Effector CD8-positive, alpha-beta T cell (primary cell): ENCODE data around the gene ENPP6.

Source experiments
- DNase-seq: peaks from one replicate; lab custom pipeline; 2025; lab: John Stamatoyannopoulos, UW
- total RNA-seq, 4 experiments: gene quantifications; one replicate each; lab custom pipeline; 2026; lab: John Stamatoyannopoulos, UW

Gene ENPP6
- 0 to 0.18 (median 0) reads per million in 4 experiments for total RNA-seq

DNA sequence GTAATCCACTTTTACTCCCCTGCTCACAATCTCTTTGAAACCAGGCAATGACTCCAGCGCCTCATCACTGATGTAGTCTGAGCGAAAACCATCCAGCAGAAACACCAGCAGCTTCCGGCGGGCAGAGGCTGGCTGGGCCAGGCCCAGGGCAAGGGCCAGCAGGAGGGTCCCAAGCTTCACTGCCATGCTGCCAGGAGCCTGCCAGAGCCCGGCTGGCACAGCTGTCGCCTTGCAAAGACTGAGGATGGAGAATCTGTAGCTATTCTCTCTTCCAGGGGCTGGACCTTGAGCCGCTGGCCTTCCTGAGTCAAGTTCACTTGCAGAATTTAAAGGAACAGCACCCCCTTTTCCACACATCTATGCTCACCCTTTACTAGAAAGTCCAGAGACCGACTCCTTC is at the start of gene ENPP6:
Gene ENPP6, minus strand, starts transcription at position 240 of the 400 bp plus-strand sequence. Its CDS starts 54 bp downstream, at position 186.
- no peak for DNase-seq

DNA sequence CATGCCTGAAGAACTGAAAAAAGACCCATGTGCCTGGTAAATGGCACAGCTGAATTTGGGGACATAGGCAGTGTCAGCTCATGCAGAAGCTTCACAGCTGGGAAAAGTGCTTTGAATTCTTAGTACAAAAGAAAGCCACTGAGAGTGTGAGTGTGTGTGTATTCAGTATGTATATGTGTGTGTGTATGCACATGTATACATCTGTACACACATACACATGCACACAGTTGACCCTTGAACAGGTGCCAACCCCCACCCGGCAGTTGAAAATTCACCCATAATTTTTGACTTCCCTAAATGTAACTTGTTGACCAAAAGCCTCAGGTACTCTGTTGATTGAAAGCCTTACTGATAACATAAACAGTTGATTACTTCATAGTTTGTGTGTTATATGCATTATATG is 49.5 kb upstream of the ENPP6 start:
- DNase-seq: no peak

DNA sequence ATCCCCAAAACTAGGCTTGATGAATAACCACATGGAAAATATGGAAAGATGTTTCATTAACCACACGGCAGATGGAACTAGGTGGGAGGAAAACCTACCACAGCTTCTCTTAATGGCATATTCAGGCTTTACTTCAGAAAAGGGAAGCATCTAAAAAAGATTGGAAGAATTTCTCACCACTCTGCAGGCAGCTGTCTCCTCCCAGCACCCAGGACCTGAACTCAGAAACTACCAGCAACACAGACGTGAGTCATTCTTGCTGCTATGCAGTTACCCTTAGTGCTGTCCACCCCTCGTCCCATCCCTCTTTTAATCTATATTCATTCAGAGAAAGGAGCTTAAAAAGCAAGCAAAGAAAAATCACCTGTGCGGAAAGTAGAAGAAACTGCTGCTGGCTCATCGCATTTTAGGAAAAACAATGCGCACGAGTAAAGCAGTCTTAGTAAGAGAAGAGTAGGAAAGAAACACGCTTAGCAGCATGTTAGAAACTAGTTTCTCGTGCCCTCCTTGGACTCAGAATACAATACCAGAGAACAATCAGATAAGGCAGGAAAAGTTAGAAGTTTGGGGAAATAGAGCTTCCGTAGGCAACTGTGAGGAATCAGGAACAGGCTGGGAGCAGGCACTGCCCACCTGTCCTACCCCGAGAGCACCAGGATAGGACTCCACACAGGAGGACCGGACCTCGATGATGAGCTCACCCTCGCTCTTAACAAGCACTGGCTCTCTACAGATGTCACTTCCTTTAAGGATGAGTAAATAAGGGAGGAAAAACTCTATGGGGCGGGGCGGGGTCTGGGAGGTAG is 48.1 kb upstream of the ENPP6 start:
- DNase-seq: no peak

DNA sequence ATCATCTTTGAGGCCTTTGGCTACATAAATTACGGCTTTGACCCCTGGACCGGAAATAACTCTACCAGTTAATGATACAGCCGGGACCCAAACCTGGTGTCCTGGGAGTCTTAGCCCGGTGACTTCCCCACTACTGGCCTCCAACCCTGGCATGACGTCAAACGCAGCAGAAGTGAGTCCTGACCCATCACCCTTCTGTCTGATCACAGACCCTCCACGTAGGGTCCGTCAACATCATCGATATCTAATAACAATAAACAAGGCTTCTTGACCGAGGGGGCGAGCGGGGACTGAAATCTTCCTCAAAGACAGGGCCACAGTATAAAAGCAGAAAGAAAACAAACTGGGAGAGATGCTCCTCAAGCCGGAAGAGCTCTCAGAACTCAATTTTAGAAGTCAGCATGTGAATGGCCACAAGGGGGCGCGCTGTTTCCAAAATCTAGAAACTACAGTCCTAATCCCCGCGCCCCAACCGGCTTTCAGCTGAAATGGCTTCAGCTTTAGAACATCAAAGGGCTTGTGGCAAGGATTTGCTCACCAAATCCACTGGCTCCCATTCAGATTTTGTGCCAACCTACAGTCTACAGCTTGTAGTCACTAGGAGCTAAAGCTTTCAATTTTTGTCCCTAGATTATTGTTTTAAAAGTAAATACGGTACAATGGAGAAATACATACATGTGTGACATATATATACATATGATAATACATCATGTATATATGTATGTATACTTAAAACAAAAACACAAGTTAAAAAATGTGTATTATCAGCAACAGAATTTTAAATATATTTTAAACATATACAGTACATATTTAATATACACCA is 46.4 kb upstream of the ENPP6 start:
- DNase-seq: peak; percentile 90

- no peak for DNase-seq
Measured at GRCh38 chr4:184263461-184263860, 45.8 kb upstream of the ENPP6 start.

GRCh38 chr4:184262901-184263300 is 45.2 kb upstream of the ENPP6 start:
- no peak for DNase-seq

DNA sequence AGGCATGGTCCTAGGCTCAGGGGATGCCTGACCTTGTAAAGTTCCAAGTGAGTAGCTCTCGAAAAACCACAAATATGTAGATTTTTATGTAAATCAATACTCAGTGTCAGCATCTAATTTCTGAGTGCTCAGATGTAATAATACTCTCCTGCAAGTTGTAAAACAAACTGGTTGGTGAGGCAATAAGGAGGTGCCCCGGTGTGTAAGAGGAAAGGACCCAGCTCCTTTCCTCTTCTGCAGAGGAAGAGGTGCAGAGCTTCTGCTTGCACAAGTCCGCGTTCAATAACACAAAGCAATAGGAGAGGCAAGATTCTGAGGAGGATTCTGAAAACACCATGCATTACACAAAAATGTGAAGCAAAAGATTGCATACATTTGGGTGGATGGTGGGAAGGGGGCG is 43.6 kb upstream of the ENPP6 start:
- no peak for DNase-seq

- DNase-seq: no peak
Measured at GRCh38 chr4:184259866-184260265, 42.2 kb upstream of the ENPP6 start.

DNA sequence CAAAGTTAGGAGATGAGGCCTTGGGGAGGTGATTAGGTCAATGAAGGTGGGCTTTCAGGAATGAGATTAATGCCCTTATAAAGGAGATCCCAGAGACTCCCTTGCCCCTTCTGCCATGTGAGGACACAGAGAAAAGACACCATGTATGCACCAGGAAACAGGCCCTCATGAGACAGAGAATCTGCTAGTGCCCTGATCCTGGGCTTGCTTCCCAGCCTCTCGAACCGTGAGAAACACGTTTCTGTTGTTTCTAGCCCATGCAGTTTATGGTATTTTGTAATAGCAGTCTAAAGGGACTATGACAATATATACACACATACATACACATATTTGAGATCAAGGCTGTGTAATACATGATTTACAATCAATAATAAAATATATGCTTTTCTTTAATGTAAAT is 41.4 kb upstream of the ENPP6 start:
- no peak for DNase-seq

DNA sequence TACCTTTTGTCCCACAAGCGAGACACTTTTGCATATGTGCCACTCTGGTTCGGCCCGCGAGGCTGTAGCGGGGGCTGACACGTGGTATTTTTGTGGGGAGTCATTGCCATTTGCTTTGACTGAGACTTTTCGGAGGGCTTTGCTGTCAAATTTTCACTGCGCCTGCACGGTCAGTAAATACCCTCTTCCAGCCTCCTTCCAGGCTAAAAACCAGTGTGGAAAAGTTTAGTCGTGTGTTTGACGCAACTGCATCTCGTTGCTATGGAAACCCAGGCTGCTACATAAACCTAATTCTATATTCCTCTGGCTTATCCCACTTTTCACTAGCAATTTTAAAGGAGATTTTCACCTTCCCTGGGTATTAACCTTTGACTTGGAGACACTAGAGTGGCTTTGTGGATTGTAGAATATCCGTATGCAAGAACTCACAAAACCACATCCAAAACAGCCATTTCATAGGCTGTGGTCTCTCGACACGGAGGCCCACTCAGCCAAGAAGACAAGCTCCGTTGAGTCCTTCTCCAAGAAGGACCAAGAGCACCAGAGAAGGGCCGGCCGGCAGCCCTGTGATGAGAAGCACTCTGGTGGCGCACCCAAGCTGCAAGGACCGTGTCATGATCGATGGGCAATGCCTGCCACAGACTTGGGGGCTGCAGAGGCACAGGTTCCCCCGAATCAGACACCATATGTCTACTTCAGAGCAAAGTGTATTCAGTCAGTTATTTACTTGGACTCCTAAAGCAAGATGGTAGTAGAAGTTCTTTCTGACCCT is 38.4 kb upstream of the ENPP6 start:
- no peak for DNase-seq

DNA sequence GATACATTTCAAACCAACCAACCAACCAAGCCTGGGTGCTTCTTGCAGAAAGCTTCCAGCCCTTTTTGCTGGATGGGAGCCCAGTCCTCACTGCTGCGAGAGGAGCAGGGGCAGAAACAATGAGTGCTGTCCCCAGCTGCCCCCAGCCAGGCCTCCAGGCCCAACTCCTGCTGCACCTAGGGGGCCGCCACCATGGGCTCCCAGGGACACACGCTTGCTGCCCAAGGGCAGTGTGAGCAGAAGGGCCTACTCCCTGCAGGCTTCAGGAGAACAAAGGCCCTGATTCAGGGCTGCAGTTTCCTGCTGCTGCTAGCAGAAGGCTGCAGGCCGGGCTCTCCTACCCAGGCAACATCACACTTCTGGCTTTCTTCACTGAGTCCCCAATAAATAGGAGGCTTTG is 37.7 kb upstream of the ENPP6 start:
- DNase-seq: no peak

GRCh38 chr4:184253072-184253420 is 35.4 kb upstream of the ENPP6 start:
- DNase-seq: no peak

- DNase-seq: no peak
Measured at GRCh38 chr4:184252136-184253071, 34.7 kb upstream of the ENPP6 start.

- DNase-seq: no peak
Measured at GRCh38 chr4:184251670-184251980, 34.0 kb upstream of the ENPP6 start.

- no peak for DNase-seq
Measured at GRCh38 chr4:184250795-184251669, 33.4 kb upstream of the ENPP6 start.

- no peak for DNase-seq
Measured at GRCh38 chr4:184248216-184248615, 30.5 kb upstream of the ENPP6 start.

DNA sequence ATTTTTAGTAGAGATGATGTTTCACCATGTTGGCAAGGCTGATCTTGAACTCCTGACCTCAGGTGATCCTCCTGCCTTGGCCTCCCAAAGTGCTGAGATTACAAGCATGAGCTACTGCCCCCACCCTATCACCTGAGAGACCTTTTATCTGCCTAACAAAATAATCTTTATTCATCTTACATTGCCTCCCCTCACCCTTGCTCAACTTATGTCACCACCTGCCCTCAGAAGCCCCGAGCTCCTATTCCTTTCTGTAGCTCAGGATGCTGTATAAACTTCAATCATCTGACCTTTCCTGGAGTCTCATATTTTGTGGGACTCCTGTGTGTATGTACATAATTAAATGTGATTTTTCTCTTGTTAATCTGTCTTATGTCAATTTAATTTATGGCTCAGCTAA is 29.7 kb upstream of the ENPP6 start:
- no peak for DNase-seq

DNA sequence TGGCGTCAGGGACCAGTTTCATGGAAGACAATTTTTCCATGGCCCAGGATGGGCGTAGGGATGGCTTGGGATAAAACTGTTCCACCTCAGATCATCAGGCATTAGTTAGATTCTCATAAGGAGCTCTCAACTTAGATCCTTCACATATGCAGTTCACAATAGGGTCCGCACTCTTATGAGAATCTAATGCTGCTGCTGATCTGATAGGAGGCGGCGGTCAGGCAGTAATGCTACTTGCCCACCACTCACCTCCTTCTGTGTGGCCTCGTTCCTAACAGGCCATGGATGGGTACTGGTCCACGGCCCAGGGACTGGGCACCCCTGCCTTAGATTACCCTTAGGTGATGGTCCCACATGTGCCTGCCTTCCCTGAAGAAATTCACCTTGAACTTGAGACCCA is 28.8 kb upstream of the ENPP6 start:
- DNase-seq: no peak

DNA sequence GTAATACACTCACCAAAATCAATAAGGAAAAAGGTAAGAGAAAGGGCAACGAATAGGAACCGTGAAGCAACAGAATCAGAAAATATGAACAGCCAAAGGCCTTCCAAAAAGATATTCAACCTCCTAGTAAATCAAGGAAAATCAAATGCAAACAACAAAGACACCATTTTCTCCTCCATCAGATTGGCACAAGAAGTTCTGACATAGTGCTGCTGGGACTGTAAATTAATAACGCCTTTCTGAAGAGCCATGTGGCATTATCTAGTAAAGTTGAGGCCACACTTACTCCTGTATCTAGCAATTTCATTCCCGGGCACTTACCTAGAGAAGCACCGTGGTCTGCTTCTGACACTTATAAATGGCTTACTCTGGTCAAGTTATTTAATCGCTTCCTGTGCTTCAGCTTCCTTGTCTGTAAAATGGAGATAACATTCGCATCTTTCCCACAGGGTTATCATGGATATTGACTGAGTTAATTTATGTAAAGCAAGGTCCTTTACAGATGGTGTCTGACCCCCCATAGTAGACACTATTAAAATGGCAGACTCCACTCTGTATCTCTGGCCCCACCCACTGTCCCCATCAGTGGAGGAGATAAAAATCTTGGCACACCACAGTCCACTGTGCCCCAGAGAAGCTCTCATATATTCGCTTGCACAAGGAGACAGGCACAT is 20.5 kb upstream of the ENPP6 start:
- DNase-seq: no peak

- DNase-seq: no peak
Measured at GRCh38 chr4:184237612-184238011, 19.9 kb upstream of the ENPP6 start.
